HepG2 (cell line): Measurements from ENCODE around the gene CDC42EP1. TPM values are rescaled to one million over a fixed set of nuclear protein-coding genes. Genes with fewer than 3 reads are reported as not detected.

Experiments used
- ARNT2 ChIP-seq: sonication (generic); formaldehyde crosslinking; IDR thresholded peaks from 2 replicates; pipeline ENCODE4 v1.8.0; 2022; ENCODE audit warnings: mild to moderate bottlenecking, low read depth, missing genetic modification reagents, moderate library complexity
- BRCA1 ChIP-seq: sonication (generic); formaldehyde crosslinking; IDR thresholded peaks from 2 replicates; pipeline ENCODE4 v1.4.0; 2020; ENCODE audit warnings: missing genetic modification reagents
- BRD4 ChIP-seq: sonication (generic); formaldehyde crosslinking; IDR thresholded peaks from 2 replicates; pipeline ENCODE4 v1.4.0; 2020; ENCODE audit warnings: missing genetic modification reagents
- ETV6 ChIP-seq: sonication (generic); formaldehyde crosslinking; conservative IDR thresholded peaks from 2 replicates; pipeline ENCODE4 v1.4.0; 2020; ENCODE audit warnings: missing genetic modification reagents
- MXD1 ChIP-seq: sonication (generic); formaldehyde crosslinking; IDR thresholded peaks from 2 replicates; pipeline ENCODE4 v1.4.0; 2020; ENCODE audit warnings: mild to moderate bottlenecking, missing genetic modification reagents
- PATZ1 ChIP-seq: sonication (generic); formaldehyde crosslinking; IDR thresholded peaks from 2 replicates; pipeline ENCODE4 v1.4.0; 2020; ENCODE audit warnings: missing genetic modification reagents
- ZKSCAN8 ChIP-seq: IDR thresholded peaks from 2 replicates; pipeline ENCODE4 v1.6.1; 2016; ENCODE audit warnings: borderline replicate concordance, missing genetic modification reagents, missing compliant biosample characterization
- ZNF142 ChIP-seq: sonication (generic); formaldehyde crosslinking; IDR thresholded peaks from 2 replicates; pipeline ENCODE4 v1.4.0; 2020; ENCODE audit warnings: missing genetic modification reagents
- ZNF333 ChIP-seq: sonication (generic); formaldehyde crosslinking; IDR thresholded peaks from 2 replicates; pipeline ENCODE4 v1.4.0; 2020; ENCODE audit warnings: mild to moderate bottlenecking, missing genetic modification reagents, borderline replicate concordance
- ZNF576 ChIP-seq: sonication (generic); formaldehyde crosslinking; IDR thresholded peaks from 2 replicates; pipeline ENCODE4 v1.4.0; 2020; ENCODE audit warnings: mild to moderate bottlenecking, missing genetic modification reagents
- ZNF605 ChIP-seq: sonication (generic); formaldehyde crosslinking; IDR thresholded peaks from 2 replicates; pipeline ENCODE4 v1.8.0; 2022; ENCODE audit warnings: mild to moderate bottlenecking, missing genetic modification reagents
- ZNF652 ChIP-seq: IDR thresholded peaks from 2 replicates; pipeline ENCODE4 v1.6.1; 2016; ENCODE audit warnings: low read depth, borderline replicate concordance
- ZNF740 ChIP-seq: sonication (generic); formaldehyde crosslinking; IDR thresholded peaks from 2 replicates; pipeline ENCODE4 v1.4.0; 2020; ENCODE audit warnings: missing genetic modification reagents
- ZNF768 ChIP-seq: sonication (generic); formaldehyde crosslinking; IDR thresholded peaks from 2 replicates; pipeline ENCODE4 v1.4.0; 2020; ENCODE audit warnings: missing genetic modification reagents
- ZNF879 ChIP-seq: sonication (generic); formaldehyde crosslinking; IDR thresholded peaks from 2 replicates; pipeline ENCODE4 v1.8.1; 2023; ENCODE audit warnings: missing genetic modification reagents
- polyA plus RNA-seq, 8 experiments: library from polyadenylated mRNA; depleted of rRNA in 3 of 8; stranded (reverse) in 7 of 8; unstranded in 1 of 8; fragments of >200 nt; fragmentation: Illumina TruSeq in 4 of 8; extraction: Trizol in 4 of 8; gene quantifications; 2 replicates each; pipeline versions ENCODE4 v1.2.1 to v1.2.3, GENCODE V29; 2011 to 2016; ENCODE audit warnings: low read depth in 4 of 8, missing spikeins in 1 of 8, mixed read lengths in 1 of 8; ENCODE audit not compliant: insufficient read depth in 1 of 8
- total RNA-seq, 5 experiments: library from RNA; depleted of rRNA; stranded (reverse); fragments of >200 nt; fragmentation: Illumina TruSeq; extraction: Trizol; gene quantifications; 2 replicates each; pipeline ENCODE4 v1.2.3, GENCODE V29; 2016; ENCODE audit warnings: low read depth in 1 of 5

CDC42EP1 gene
- total and polyA plus RNA-seq, 2 of the 13 experiments (the other 11 are each of a cell fraction or from before 2014, with no cell fraction given): 17.1 to 29.5 TPM

- TF ChIP-seq PATZ1 (CRISPR knock-in tag) (peak; percentile 42; the same call in 1 of the 2 replicates), BRCA1 (CRISPR knock-in tag) (no peak), ZNF740 (CRISPR knock-in tag) (no peak), MXD1 (peak; percentile 74; the same call in 1 of the 2 replicates), ZNF879 (no peak), ZNF652 (CRISPR knock-in tag) (no peak), ZNF605 (CRISPR knock-in tag) (0 out of 2 replicates have a peak, but pooled peaks have one; percentile 39), ARNT2 (CRISPR knock-in tag) (no peak), BRD4 (CRISPR knock-in tag) (peak; percentile 61; the same call in 1 of the 2 replicates), ZNF768 (0 out of 2 replicates have a peak, but pooled peaks have one; percentile 66), ZNF142 (CRISPR knock-in tag) (peak; percentile 63), ZNF576 (CRISPR knock-in tag) (0 out of 2 replicates have a peak, but pooled peaks have one; percentile 76), ZKSCAN8 (CRISPR knock-in tag) (no peak), ETV6 (CRISPR knock-in tag) (0 out of 2 replicates have a peak, but pooled peaks have one; percentile 42), ZNF333 (CRISPR knock-in tag) (peak; percentile 96; the same call in 1 of the 2 replicates)
Measured at GRCh38 chr22:37518509-37519267, 41.6 kb upstream of the CDC42EP1 start (continued).
